ENCODE data around the gene C2orf68.
"Not testable (repeated sequence)": the region's sequence is repeated elsewhere in the genome, so short reads cannot be mapped to it uniquely, and the experiment has no call there.

C2orf68 gene

GRCh38 chr2:85599468-85600234 lies 12.2 kb downstream of the C2orf68 start:
- no peak for DNase-seq (ENCODE audit: low spot score)

- no peak for DNase-seq (ENCODE audit: low spot score)
These were observed 13.1 kb downstream of the C2orf68 start for GRCh38 chr2:85598594-85599340.

GRCh38 chr2:85597241-85597640 lies 14.6 kb downstream of the C2orf68 start:
- DNase-seq (ENCODE audit: low spot score), result no peak

- no peak for DNase-seq (ENCODE audit: low spot score)
These were observed 15.3 kb downstream of the C2orf68 start for GRCh38 chr2:85596486-85597143.

- no peak for DNase-seq (ENCODE audit: low spot score)
These were observed 15.9 kb downstream of the C2orf68 start for GRCh38 chr2:85596026-85596333.

GRCh38 chr2:85595301-85596025 lies 16.4 kb downstream of the C2orf68 start, which contains the start of gene RNF181:
Gene RNF181, plus strand, starts transcription at chr2:85595745. Its CDS starts 19 bp downstream, at chr2:85595764.
- DNase-seq (ENCODE audit: low spot score), result peak; percentile 99

- DNase-seq (ENCODE audit: low spot score), result no peak
These were observed 17.1 kb downstream of the C2orf68 start for GRCh38 chr2:85594715-85595300.

GRCh38 chr2:85593023-85593422 lies 18.8 kb downstream of the C2orf68 start:
- no peak for DNase-seq (ENCODE audit: low spot score)

GRCh38 chr2:85592299-85592698 lies 19.6 kb downstream of the C2orf68 start:
- DNase-seq (ENCODE audit: low spot score), result not testable (repeated sequence)

- no peak for DNase-seq (ENCODE audit: low spot score)
These were observed 20.3 kb downstream of the C2orf68 start for GRCh38 chr2:85591563-85591962.

GRCh38 chr2:85590950-85591349 lies 20.9 kb downstream of the C2orf68 start:
- no peak for DNase-seq (ENCODE audit: low spot score)

- peak; percentile 62 for DNase-seq (ENCODE audit: low spot score)
These were observed 21.7 kb downstream of the C2orf68 start for GRCh38 chr2:85589982-85590791.

GRCh38 chr2:85589181-85589580 lies 22.7 kb downstream of the C2orf68 start:
- no peak for DNase-seq (ENCODE audit: low spot score)

- no peak for DNase-seq (ENCODE audit: low spot score)
These were observed 23.2 kb downstream of the C2orf68 start for GRCh38 chr2:85588645-85589044.

- DNase-seq (ENCODE audit: low spot score), result no peak
These were observed 23.6 kb downstream of the C2orf68 start for GRCh38 chr2:85588236-85588635.

- no peak for DNase-seq (ENCODE audit: low spot score)
These were observed 26.1 kb downstream of the C2orf68 start for GRCh38 chr2:85585781-85586105.

- no peak for DNase-seq (ENCODE audit: low spot score)
These were observed 26.7 kb downstream of the C2orf68 start for GRCh38 chr2:85584857-85585780.

- no peak for DNase-seq (ENCODE audit: low spot score)
These were observed 27.5 kb downstream of the C2orf68 start, which contains the start of gene VAMP5 for GRCh38 chr2:85584354-85584856. Gene VAMP5, plus strand, starts transcription at chr2:85584431. Its CDS starts 60 bp downstream, at chr2:85584491.

- DNase-seq (ENCODE audit: low spot score), result no peak
These were observed 28.1 kb downstream of the C2orf68 start for GRCh38 chr2:85583667-85584353.
